ENCODE results near the gene CSGALNACT2.
"Not testable (repeated sequence)": the region's sequence is repeated elsewhere in the genome, so short reads cannot be mapped to it uniquely, and the experiment has no call there.

CSGALNACT2 gene

DNA sequence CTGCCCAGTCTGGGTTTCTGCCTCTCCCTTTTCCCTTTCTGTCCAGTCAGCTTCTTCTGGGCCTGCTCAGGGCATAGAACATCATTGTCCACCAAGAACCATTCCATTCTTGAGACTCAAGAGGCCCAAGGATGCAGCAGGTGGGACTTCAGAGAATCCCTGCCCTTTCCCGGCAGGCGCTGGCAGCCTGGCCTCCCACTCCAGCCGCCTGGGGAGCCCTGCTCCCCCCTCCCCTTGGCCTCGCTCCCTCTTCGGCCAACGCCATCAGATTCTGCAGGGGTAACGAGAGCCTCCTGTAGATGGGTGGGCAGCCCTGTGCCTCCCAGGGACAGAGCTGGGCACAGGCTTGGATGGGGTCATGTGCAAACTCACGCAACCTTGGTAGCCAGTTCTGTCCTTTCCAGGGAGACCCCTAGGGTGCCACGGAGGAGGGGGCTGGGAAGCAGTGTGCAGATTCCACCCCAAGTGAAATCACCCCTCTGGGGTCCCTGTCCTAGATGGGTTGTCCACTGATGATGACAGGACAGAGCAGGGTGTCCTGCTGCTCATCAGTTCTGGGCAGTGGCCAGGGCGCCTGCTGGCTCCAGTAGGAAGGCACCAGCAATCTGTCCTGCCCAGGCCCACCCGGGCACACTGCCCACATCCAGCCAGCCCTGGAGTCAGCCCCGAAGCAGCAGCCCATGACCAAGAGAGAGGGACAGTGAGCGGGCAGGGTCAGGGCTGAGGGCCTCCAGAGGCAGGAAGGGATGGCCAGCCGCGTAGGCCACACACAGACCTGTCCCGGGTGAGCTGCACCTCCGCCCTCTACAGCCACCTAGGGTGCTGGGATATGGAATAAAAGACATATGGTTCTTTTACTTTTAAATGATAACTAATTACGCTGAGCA lies 80.9 kb downstream of the CSGALNACT2 start:
- no peak for DNase-seq

DNA sequence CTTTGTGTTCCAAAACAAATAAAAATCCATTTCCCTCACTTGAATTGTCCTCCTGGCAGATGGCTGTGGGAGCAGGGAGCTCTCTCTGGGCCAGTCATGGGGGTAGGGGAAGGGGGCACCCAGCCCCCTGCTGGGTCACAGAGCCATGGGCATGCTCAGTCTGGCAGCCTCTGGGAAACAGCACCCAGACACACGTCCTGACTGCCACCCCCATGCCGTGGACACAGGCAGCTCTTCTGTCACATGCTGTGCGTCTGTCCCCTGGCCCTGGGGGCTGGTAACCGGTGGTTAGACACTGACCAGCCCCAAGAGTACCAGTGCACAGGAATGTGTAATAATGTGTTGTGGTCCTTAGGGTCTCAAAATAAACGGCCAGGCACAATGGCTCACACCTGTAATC lies 81.6 kb downstream of the CSGALNACT2 start:
- no peak for DNase-seq

DNA sequence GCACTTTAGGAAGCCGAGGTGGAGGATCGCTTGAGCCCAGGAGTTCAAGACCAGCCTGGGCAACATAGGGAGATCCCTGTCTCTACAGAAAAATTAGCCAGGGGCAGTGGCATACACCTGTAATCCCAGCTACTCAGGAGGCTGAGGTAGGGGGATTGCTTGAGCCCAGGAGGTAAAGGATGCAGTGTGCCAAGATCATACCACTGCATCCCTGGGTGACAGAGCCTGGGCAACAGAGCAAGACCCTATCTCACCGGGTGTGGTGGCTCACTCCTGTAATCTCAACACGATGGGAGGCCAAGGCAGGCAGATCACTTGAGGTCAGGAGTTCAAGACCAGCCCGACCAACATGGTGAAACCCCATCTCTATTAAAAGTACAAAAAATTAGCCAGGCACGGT lies 82.0 kb downstream of the CSGALNACT2 start:
- DNase-seq, result not testable (repeated sequence)

DNA sequence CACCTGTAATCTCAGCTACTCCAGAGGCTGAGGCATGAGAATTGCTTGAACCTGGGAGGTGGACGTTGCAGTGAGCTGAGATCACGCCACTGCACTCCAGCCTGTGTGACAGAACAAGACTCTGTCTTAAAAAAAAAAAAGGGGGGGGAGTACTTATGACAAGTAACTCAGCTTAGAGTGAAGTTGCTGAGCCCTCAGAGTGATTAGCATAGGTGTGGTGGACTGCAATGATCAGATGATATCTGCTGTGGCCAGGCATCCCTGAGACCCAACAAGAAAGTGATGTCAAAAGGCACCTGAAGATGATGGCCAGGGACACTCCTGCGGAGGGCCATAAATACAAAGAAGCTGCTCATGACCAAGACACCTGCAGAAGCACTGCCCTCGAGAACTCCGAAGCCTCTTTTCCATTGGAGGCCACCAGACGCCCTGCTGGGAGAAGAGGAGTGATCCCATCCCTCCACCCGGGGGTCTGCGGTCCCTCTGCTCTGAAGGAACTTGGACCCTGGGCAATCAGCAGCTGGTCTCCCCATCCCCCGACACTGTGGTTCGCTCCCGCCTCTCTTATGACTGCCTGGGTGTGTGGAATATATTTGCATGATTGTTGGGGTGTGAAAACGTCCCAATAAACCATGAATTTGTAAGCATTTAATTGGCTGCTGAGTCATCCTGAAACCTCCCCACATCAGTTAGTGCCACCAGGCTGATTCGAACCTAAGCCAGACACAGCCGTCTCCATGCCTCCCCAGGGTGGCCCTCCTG lies 82.6 kb downstream of the CSGALNACT2 start:
- DNase-seq, result no peak

DNA sequence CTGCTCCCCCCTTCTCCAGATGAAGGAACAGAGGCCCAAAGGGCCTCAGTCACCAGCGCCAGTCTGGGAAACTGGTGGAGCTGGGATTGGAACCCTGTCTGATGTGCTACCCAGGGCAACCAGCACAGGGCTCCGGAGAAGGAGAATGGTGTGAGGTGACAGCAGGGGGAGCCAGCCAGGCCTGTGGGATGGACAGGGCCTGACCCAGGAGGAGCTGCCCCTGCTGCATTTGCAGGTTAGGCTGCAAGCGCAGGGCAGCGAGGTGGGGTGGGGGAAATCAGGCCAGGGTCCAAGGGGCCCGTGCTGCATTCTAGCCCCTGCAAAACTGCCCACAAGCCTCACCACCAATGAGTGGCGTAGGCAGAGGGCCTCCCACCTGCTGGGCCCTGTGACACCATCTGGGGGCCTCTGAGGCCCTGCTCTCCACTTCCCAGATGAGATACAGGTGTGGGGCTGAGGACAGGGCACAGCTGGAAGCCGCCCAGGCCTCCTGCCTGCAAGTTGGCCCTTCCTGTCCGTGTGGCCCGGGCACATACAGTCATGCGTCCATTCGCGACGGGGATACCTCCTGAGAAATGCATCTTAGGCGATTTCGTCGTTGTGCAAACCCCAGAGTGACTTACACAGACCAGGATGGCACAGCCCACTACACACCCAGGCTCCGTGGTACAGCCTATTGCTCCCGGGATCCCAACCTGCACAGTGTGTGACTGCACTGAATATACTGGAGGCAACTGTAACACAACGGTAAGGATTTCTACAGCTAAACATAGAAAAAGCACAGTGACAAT lies 83.4 kb downstream of the CSGALNACT2 start:
- DNase-seq, result no peak

DNA sequence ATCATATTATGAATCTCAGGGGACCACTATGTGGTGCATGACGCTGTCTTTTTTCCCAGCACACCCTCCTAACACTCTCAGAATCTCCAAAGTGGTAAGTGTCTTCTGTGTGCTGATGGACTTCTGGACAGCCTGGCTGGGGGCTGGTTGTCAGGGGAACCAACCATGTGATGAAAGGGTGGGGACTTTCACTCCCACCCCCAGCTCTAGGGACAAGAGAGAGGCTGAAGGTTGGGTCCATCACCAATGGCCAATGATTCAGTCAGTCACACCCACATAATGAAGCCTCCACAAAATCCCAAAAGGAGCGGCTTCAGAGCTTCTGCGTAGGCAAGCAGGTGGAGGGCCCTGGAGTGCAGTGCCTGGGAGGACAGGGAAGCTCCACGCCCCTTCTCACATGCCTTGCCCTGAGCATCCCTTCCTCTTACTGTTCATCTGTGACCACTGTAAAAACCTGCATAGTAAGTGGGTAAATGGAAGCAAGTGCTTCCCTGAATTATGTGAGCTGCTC lies 84.0 kb downstream of the CSGALNACT2 start:
- no peak for DNase-seq

DNA sequence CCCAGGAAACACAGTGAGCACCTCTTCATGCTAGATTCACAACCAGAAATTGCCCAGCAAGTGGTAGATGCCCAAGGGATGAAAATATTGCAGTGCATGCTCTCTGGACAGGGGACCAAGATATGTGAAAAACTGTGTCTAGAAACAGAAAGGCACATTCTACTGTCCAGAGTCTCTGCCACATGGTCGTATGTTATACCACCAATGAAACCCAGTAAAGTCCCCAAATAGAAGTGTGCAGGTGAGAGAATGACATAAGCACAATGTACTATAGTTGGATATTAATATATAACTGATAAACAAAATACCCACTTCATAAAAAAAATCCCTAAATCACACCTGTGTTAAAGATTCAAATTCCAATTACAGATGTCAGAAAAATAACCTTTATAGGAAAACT lies 84.8 kb downstream of the CSGALNACT2 start:
- no peak for DNase-seq

DNA sequence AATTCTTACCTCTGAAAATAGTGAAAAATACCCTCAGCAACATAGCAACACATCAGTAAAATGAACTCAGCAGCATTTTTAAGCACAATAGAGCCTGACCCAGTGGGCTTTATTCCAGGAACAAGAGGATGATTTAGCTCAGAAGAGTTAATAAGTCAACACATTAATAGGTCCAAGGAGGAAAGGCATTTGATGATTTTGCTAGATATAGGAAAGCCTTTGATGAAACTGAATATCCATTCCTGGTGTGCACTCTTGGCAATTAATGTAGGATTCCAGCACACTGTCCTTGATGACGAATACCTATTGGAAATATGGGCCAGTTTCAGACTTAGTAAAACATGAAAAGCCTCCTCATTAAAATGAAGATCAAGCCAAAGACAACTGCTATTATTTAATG lies 86.1 kb downstream of the CSGALNACT2 start:
- DNase-seq, result no peak

DNA sequence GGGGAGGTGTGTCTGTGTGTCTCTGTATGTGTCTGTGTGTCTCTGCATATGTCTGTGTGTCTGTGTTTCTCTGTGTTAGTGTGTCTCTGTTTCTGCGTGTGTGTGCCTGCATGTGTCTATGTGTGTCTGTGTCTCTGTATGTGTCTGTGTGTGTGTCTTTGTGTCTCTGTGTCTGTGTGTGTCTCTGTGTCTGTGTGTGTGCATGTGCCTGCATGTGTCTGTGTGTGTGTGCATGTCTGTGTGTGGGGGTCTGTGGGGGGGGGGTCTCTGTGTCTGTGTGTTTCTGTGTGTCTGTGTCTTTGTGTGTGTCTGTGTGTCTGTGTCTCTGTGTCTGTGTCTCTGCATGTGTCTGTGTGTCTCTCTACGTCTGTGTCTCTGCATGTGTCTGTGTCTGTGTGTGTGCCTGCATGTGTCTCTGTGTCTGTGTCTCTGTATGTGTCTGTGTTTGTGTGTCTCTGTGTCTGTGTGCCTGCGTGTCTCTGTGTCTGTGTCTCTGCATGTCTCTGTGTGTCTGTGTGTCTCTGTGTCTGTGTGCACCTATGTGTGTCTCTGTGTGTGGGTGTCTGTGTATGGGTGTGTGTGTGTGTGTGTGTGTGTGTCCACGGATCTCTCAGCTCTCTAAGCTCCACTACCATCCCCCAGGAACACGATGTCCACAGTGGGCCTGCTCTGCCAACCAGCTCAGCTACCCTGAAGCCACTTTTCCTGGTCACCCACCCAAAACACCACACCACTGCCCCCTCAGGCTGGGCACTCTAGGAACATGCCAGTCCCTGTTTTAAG lies 87.0 kb downstream of the CSGALNACT2 start:
- no peak for DNase-seq

DNA sequence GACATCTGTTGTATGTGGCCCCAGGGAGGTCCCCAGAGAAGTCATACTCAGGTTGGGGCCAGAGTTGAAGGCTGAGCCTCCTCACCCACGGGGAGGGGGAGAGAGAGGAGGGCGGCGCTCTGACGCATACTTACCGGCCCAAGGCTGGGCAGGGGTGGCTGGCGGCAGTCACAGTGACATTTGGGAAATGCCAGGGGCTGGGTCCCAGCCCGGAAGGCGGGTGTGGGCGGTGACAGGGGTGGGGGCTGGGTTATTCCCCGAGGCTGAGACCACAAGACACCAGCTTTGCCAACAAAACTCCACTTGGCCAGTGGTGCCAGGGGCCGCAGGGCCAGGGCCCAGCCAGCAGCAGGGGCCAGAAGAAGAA lies 87.5 kb downstream of the CSGALNACT2 start:
- peak; percentile 31 for DNase-seq

DNA sequence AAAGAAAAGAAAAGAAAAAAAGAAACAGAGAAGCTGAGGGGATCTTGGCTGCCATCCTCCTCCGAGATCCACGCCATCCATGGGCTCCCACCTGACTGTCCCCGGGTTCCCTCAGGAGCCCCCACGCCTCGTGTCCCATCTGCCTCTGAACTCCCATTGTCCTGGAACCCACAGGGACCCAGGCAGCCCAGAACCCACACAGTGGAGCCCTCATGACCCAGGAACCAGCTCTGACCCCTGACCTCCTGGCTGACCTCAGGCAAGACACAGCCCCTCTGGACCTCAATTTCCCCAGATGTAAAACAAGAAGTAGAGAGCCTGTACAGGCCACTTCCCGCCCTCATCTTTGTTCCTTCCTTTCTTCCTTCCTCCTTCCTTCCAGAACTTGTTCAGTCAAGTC lies 88.2 kb downstream of the CSGALNACT2 start:
- no peak for DNase-seq

DNA sequence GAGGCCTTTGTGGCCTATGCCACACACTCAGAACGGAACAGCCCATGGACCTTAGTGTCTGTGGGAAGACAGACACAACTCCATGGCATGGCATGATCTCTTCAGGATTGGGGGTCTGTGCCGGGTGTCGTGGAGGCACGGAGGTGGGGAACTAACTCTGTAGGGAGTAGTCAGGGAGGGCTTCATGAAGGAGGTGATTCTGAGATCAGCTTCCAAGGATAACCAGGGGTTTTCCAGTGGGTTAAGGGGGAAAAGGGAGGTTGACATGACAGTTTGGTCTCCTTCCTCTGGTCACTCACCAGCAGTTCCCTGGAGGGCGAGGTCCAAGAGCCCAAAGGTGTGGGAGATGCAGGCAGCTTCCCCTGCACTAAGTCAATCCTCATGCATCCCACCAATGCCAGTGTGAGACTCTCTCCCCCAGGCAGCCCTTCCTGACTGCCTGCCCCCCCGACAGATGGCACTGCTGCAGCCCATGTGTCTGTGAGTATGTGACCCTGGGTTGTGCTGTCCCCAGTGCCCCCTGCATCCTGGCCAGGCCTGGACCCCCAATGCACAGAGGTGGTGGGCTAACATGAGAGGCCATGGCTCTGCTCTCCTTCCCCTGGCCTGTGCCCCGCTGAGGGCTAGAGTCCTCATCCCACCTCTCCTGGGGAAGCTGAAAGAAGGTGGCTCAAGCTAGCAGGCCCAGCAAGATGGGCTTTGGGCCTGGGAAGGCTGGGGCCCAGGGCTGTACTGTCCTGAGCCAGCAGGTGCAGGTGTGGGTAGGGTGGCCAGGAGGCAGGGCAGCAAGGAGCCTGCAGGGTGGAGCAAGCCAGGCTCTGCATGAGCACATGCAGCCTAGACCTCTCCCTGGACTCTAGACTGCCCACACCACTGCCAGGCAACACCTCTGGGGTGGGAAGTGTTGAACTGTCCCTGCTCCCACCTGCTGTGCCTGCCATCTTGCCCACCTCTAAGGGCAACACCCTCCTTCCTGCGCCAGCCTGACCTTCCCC lies 88.9 kb downstream of the CSGALNACT2 start:
- DNase-seq, result no peak

DNA sequence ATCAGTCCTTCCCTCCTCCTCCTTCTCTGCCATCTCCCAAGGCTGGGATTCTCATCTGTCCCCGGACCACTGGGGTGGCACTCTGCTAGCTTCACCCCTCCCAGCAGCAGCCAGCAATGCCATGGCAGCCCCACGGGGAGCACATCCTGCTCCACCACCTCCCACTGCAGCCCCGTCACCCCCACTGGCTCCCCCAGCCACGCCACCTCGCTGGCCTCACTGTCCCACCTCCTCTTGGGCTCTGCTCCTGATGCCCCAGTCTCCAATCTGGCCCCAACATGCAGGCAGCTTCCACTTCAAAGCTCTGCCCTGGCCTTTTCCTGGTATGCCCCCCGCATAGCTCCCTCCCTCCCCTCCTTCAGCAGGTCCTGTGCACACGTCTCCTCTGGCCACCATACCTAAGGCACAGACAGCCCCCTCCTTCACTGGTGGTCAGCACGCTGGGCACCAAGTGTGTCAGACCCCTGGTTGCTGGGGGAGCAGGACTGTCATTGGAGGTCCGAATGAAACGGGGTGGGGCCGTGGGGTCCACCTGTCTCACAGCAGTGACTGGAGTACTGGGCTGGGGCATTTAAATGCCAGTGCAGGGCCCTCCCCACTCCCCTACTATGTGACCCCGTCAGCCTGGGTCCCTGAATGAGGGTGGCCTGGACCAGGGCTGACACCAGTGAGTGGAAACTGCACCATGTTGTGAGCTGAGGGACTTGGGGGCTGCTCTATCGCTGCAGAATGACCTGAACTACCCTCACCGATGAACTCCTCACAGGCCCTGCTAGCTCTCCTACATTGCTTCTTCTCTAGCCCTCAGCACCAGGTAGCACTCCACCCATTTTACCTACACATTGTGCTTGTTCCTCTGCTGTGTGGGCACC lies 89.9 kb downstream of the CSGALNACT2 start:
- no peak for DNase-seq

DNA sequence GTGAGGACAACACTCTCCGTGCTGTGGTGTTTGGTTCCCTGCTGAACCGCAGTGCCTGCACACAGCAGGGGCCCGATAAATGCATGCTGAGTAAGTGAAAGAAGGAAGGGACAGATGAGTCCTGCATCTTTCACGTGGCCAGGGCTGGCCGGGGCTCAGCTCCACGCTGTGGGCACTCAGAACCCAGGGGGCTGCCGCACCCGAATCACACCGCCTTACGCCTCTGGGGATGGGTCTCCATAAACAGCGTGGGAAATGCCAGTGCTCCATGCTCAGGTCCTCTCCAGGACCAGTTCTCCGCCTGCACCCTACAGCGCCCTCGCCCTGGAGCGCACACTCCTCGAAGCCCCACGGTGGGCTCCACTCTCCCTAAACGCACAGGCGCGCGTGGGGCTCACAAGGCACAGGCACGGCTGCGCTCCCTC lies 90.5 kb downstream of the CSGALNACT2 start:
- DNase-seq, result no peak

DNA sequence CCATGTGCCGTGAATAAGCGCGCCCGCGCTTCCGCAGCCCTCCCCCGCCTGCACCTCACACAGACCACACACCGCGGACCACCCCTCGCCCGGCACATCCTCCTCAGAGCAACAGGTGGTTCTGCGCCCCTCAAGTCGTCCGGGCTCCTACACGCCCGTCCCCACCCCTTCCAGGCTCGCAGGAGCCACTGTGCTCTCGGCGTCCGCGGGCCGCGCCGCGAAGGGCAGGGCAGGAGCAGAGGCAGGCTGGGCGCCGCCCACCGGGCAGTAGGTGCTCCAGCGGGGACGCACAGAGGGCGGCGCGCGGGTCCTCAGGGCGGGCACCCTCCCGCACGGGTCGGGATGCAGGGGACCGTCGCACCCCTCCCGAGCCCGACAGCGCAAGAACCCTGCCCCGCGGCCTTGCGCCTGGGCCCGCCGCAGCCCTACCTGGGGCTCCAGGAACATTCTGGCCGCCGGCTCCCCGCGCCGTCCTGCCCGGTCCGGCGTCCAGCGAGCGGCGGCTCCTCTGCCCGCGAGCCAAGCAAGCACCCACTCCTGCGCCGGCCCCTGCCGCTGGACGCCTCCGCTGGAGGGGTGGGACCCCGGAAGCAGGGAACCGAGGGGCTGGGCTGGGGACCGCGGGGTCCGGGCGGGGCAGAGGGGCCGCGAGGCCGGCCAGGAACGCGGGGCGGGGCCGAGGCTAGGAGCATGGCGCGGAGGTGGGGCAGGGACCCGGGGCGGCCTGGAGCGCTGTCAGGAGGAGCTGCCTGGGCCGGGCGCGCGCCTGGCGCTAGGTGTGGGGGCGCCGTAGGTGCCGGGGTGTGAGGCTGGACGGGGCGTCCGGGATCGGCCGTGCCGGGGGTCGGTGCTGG lies 91.2 kb downstream of the CSGALNACT2 start:
- peak; percentile 36 for DNase-seq

DNA sequence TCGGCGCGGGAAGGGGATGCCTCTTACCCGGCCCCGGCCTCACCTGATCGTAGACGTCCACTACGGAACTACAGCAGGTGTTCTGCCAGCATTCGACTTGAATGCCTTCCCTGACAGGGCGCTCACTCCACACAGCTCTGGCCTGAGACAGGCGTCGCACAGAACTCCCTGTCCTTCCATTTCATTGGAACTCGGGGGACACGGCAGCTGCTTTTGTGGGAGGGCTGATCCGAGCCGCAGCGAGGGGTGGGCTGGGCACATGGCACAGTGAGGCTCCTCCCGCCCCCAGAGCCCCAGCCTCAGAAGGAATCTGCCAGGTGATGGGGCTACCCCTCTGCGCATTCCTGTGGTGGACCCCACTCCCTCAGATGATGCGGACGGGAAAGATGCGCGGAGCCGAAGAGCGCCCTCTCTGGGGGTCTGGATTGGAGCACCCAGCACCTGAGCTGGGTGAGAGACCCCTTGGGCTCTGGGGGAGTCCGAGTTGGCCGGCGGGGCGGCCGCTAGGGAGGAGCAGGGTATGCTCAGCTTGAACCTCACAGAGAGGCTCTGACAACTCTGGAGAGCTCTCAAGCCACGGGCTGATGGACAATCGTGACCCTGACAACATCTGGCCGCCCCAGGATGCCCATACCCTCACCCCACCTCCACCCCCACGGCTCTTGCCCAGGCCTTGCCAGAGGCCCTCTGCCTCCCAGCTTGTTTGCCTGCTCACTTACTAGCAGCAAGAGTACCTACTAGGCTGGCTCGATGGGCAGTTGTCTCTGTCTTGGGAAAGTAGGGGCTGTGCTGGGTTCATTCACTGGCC lies 92.1 kb downstream of the CSGALNACT2 start:
- DNase-seq, result no peak

DNA sequence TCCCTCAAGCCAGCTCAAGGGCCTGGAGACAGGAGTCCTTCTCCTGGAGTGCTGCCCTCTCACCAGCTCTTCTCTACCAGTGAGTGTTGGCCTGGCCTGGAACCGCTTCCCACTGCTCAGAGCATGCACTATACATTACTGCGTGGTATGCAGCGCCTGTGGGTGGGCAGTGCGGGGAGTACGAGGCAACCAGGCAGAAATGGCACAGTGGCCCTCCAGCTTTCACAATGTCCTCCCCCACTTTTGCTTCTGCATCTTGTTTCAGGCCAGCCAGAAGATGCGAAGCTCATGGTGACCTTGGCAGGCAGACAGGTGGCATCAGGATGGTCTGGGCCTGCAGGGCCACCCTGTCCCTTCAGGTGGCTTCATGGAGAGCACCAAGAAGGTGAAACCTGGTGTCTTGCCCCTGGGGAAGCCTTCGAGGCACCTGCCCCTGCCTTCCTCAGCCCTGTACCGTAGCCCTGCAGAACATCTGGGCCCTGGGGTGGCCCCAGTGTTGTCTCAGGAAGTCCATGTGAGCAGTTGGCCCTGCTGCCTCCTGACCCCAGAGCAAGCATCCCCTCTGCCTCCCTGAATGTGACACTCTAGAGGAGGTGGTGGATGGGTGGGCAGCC lies 92.8 kb downstream of the CSGALNACT2 start:
- DNase-seq, result no peak
